Embryonic facial prominence (tissue), 1 donor: Measurements from ENCODE around the gene LILRA1.
"Not testable (repeated sequence)": the region's sequence is repeated elsewhere in the genome, so short reads cannot be mapped to it uniquely, and the experiment has no call there.

ENCODE experiments used
- DNase-seq: peaks from one replicate; pipeline ENCODE4 v3.0.0-alpha.2; 2016; ENCODE audit errors: extremely low spot score

LILRA1 gene

GRCh38 chr19:54577334-54577733 lies 16.1 kb upstream of the LILRA1 start:
- DNase-seq = no peak

- DNase-seq = not testable (repeated sequence)
Observed at GRCh38 chr19:54578268-54578667, 15.2 kb upstream of the LILRA1 start.

GRCh38 chr19:54586397-54586796 lies 7.0 kb upstream of the LILRA1 start:
- DNase-seq = no peak

- no peak for DNase-seq
Observed at GRCh38 chr19:54587026-54587425, 6.4 kb upstream of the LILRA1 start.

- DNase-seq = not testable (repeated sequence)
Observed at GRCh38 chr19:54593931-54594626, 647 bp downstream of the LILRA1 start.

GRCh38 chr19:54594737-54595136 lies 1.3 kb downstream of the LILRA1 start:
- DNase-seq = no peak

DNA sequence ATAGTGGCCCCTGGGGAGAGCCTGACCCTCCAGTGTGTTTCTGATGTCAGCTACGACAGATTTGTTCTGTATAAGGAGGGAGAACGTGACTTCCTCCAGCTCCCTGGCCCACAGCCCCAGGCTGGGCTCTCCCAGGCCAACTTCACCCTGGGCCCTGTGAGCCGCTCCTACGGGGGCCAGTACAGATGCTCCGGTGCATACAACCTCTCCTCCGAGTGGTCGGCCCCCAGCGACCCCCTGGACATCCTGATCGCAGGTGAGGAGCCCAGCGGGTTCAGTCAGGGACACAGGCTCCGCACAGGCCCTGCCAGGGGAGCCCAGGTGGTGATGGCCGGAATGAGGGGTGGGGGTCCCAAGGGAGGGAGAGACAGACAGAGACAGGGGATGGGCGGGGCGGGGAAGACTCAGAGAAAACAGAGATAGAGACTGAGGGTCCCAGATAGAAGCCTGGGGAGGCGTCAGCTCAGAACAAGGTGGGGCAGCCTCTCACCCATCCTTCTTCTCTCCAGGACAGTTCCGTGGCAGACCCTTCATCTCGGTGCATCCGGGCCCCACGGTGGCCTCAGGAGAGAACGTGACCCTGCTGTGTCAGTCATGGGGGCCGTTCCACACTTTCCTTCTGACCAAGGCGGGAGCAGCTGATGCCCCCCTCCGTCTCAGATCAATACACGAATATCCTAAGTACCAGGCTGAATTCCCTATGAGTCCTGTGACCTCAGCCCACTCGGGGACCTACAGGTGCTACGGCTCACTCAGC lies 2.4 kb downstream of the LILRA1 start:
- DNase-seq = not testable (repeated sequence)

DNA sequence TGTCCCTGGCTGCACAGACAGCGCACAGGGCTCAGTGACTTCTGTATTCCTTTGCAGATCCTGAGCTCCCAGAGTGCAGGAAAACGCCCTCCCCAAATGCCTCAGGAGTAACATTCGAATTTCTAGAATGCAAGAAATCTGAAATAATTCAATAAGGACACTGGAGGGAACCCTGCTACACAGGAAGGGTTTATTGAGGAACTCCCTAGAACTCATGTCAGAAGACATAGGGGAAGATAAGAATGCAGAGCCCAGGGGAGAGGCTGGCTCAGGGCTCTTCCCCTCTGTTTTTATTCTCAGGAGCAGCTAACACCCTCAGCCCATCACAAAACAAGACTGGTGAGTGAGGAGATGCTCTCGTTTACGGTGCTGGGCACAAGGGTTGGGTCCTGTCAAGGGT lies 6.8 kb downstream of the LILRA1 start:
- DNase-seq = no peak

DNA sequence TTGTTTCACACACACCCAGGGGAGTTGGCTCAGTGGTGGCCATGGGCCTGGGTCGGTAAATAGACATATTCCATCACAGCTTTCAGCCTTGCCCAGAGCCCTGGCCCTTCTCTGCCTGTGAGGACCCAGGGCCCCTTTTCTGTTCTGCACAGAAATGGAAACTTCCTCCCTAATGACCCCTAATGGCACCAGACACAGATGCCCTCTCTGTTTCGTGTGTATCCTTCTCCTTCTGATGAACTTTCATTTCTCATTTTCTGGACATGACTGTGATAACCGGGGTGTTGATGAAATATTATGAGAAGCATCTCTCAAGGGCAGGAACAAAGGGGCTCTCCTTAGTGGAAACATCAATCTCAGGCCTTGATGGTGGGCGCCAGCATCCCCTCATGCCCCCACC lies 12.8 kb downstream of the LILRA1 start:
- no peak for DNase-seq

GRCh38 chr19:54606891-54607784 lies 13.7 kb downstream of the LILRA1 start:
- no peak for DNase-seq

DNA sequence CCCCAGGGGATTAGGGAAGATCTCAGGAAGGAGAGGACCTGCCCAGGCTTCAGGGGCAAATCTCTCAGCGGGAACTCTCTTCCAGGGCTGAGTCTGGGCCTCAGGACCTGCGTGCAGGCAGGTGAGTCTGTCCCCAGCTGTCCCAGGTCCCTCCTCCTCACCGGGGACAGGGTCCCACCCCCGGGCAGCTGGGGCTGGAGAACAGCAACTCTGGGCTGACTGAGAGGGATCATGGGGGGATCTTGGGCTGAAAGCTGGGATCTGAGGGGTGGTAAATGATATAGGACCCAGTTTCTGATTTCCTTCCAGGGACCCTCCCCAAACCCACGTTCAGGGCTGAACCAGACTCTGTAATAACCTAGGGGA lies 14.3 kb downstream of the LILRA1 start:
- no peak for DNase-seq

- DNase-seq = no peak
Observed at GRCh38 chr19:54608205-54608604, 14.8 kb downstream of the LILRA1 start.

GRCh38 chr19:54608792-54609191 lies 15.4 kb downstream of the LILRA1 start:
- DNase-seq = no peak

GRCh38 chr19:54609356-54609791 lies 15.9 kb downstream of the LILRA1 start:
- no peak for DNase-seq

GRCh38 chr19:54612428-54612827 lies 19.0 kb downstream of the LILRA1 start:
- DNase-seq = no peak

- no peak for DNase-seq
Observed at GRCh38 chr19:54614726-54615125, 21.3 kb downstream of the LILRA1 start.

DNA sequence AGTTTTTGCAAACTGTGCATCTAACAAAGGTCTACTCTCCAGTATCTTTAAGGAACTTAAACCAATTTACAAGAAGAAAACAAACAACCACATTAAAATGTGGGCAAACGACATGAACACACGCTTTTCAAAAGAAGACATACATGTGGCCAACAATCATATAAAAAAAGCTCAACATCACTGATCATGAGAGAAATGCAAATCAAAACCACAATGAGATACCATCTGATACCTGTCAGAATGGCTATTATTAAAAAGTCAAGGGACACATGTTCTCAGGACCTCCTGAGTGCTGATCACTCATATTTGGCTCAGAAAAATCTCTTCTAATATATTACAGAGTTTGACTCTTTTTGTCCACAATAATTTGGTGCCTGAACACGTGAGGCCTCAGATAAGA lies 22.6 kb downstream of the LILRA1 start:
- DNase-seq = no peak

DNA sequence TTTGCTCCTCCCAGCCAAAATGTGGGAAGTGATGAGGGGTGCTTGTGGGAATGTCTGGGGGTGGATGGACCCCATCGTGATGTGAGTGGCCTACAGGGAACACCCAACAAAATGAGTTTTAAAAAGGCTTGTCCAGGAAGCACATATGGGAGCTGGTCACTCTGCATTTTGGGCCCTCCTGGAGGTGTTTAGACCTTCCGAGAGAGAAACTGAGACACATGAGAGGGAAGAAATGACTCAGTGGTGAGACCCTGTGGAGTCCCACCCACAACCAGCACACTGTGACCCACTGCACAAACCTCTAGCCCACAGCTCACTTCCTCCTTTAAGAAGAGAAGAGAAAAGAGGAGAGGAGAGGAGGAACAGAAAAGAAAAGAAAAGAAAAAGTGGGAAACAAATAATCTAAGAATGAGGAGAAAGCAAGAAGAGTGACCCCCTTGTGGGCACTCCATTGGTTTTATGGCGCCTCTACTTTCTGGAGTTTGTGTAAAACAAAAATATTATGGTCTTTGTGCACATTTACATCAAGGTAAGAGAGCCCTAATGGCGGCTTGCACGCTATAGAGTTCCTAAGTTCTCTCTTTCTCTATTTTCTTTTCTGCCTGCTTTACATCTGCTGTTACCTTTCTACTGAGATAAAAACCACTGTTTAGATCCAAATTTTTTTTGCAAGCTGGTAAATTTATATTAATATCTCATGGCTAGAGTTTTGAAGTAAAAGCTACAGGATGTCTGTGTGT lies 23.6 kb downstream of the LILRA1 start:
- DNase-seq = no peak

DNA sequence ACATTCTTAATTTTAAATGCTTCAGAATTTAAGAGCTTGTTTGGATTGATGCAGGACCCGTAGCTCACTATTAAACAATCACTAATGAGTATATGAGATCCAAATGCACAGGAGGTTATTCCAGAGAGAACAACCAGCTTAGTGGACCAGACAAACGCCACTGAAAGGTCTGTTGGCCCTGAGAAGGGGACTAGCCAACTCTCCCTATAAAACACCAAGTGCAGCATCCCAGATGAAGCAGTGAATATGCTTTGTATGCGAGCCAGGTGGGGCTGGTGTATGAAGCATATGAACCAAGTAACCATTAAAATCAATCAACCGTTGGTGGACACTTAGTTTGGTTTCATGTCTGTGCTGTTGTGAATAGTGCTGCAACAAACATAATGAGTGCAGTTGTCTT lies 27.0 kb downstream of the LILRA1 start:
- DNase-seq = no peak

GRCh38 chr19:54622431-54622830 lies 29.0 kb downstream of the LILRA1 start:
- DNase-seq = no peak

DNA sequence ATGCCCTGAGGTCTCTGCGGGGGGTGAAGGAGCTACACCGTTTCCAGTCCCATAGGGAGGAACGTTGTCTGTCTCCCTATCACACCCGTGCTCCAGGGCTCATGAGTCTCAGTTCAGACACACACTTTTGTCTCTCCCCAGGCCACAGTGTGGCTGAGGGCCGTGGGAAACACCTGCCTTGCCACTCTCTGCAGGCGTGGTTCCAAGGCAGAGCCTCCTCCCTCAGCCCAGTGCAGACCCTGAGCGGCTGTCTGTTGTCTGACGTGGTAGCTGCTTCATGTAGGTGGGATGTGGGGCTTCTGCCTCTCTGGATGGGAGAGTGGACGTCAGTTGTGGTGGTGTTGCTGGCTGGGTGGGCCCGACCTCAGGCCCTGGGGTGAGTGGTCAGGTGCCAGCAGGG lies 30.8 kb downstream of the LILRA1 start:
- not testable (repeated sequence) for DNase-seq
